Measurements from ENCODE around the gene NRAS. TPM values are rescaled to one million over a fixed set of nuclear protein-coding genes. Genes with fewer than 3 reads are reported as not detected.

The NRAS gene
- total RNA-seq: 10 to 100 TPM; 12.1 to 20.9 (median 14.7) TPM

- H3K36me3 ChIP-seq: peaks cover 35 to 72% (median 64%) of the 10 kb centered on the region in 4 donors
- peak; percentile 98 for DNase-seq (ENCODE audit: extremely low spot score)
- peak within 1 kb of the TSS; percentile 73 to 94 (median 88) for H3K4me3 ChIP-seq
- peaks cover 14 to 32% (median 27%) of the 10 kb centered on the region in 4 donors for H3K4me1 ChIP-seq
- no peaks in the 10 kb centered on the region for H3K27me3 ChIP-seq
- intact Hi-C loops (cut with DNase I): loop anchor here (5.0 kb wide), 3 partner anchors 41 to 204 kb away; partner anchors contain the start of genes BCAS2, CSDE1 and TRIM33
- H3K9me3 ChIP-seq: no peaks in the 10 kb centered on the region
- TF ChIP-seq CTCF (IDR thresholded peaks at IDR 0.05): peak in 2 of 3 experiments; percentile 11 to 24
- peak; percentile 90 to 92 for TF ChIP-seq POLR2AphosphoS5 (IDR thresholded peaks at IDR 0.05)
- TF ChIP-seq EP300 (IDR thresholded peaks at IDR 0.05): no peak
- TF ChIP-seq POLR2A (IDR thresholded peaks at IDR 0.05; ENCODE audit: low read depth): peak; percentile 47
- peak within 1 kb of the TSS; percentile 88 to 94 (median 90) for H3K27ac ChIP-seq (replicated peaks in 1 of 4)
- WGBS: under 1% methylated on average over 26 of the region's 38 CpGs
Measured at GRCh38 chr1:114716304-114717170, at the start of gene NRAS. NRAS (minus strand) TSS chr1:114716771; CDS start chr1:114716160, 611 bp downstream.

GRCh38 chr1:114764689-114765088, 48.1 kb upstream of the NRAS start:
- TF ChIP-seq POLR2A (IDR thresholded peaks at IDR 0.05; ENCODE audit: low read depth): no peak
- TF ChIP-seq POLR2AphosphoS5 (IDR thresholded peaks at IDR 0.05): no peak
- TF ChIP-seq CTCF (IDR thresholded peaks at IDR 0.05): no peak
- TF ChIP-seq EP300 (IDR thresholded peaks at IDR 0.05): no peak
- no peaks in the 10 kb centered on the region for H3K9me3 ChIP-seq
- H3K4me1 ChIP-seq: no peaks in the 10 kb centered on the region
- no peak overlapping the region for H3K4me3 ChIP-seq
- DNase-seq (ENCODE audit: extremely low spot score): no peak
- WGBS: 91% methylated on average over 4 of the region's 4 CpGs
- peaks cover 1 to 16% (median 8%) of the 10 kb centered on the region in 4 donors for H3K36me3 ChIP-seq
- no peak overlapping the region for H3K27ac ChIP-seq (replicated peaks in 1 of 4)
- H3K27me3 ChIP-seq: no peaks in the 10 kb centered on the region
- intact Hi-C loops (cut with DNase I): no loop called here

GRCh38 chr1:114758256-114758832, 41.8 kb upstream of the NRAS start:
- peak overlapping the region; percentile 75 to 96 (median 91) for H3K4me3 ChIP-seq
- no peaks in the 10 kb centered on the region for H3K9me3 ChIP-seq
- no peak for DNase-seq (ENCODE audit: extremely low spot score)
- H3K27ac ChIP-seq (replicated peaks in 1 of 4): peak overlapping the region; percentile 97 to 99 (median 99)
- H3K4me1 ChIP-seq: peaks cover 37 to 43% (median 42%) of the 10 kb centered on the region in 4 donors
- TF ChIP-seq CTCF (IDR thresholded peaks at IDR 0.05): no peak
- no peak for TF ChIP-seq EP300 (IDR thresholded peaks at IDR 0.05)
- TF ChIP-seq POLR2A (IDR thresholded peaks at IDR 0.05; ENCODE audit: low read depth): no peak
- TF ChIP-seq POLR2AphosphoS5 (IDR thresholded peaks at IDR 0.05): no peak
- no peaks in the 10 kb centered on the region for H3K27me3 ChIP-seq
- no peaks in the 10 kb centered on the region for H3K36me3 ChIP-seq
- 30% methylated on average over 6 of the region's 6 CpGs for WGBS
- intact Hi-C loops (cut with DNase I): loop anchor here (5.0 kb wide), 2 partner anchors 41 to 176 kb away; partner anchors contain the start of genes BCAS2 and NRAS

GRCh38 chr1:114757455-114758255, 41.1 kb upstream of the NRAS start, which contains the start of gene CSDE1:
CSDE1 (minus strand) TSS chr1:114757984; CDS start chr1:114739890, 18,094 bp downstream.
- no peaks in the 10 kb centered on the region for H3K9me3 ChIP-seq
- peak within 1 kb of the TSS; percentile 97 to 99 (median 99) for H3K27ac ChIP-seq (replicated peaks in 1 of 4)
- TF ChIP-seq POLR2AphosphoS5 (IDR thresholded peaks at IDR 0.05) (peak; percentile 96 to 97), POLR2A (IDR thresholded peaks at IDR 0.05; ENCODE audit: low read depth) (peak; percentile 64), EP300 (IDR thresholded peaks at IDR 0.05) (no peak), CTCF (IDR thresholded peaks at IDR 0.05) (peak in 2 of 3 experiments; percentile 42 to 47)
- intact Hi-C loops (cut with DNase I): loop anchor here (5.0 kb wide), 2 partner anchors 40 to 175 kb away; partner anchors contain the start of genes BCAS2 and NRAS
- peak within 1 kb of the TSS; percentile 75 to 96 (median 91) for H3K4me3 ChIP-seq
- DNase-seq (ENCODE audit: extremely low spot score): peak; percentile 98
- no peaks in the 10 kb centered on the region for H3K36me3 ChIP-seq
- H3K27me3 ChIP-seq: no peaks in the 10 kb centered on the region
- peaks cover 43 to 50% (median 49%) of the 10 kb centered on the region in 4 donors for H3K4me1 ChIP-seq
- 0% methylated on average over 37 of the region's 50 CpGs for WGBS

Data from esophagus muscularis mucosa (tissue), 4 donors.